ENCODE measurements around the gene OR10G2. TPM values are rescaled to one million over a fixed set of nuclear protein-coding genes. Genes with fewer than 3 reads are reported as not detected.

Gene OR10G2
- total and polyA plus RNA-seq, 4 donors: not detected

DNA sequence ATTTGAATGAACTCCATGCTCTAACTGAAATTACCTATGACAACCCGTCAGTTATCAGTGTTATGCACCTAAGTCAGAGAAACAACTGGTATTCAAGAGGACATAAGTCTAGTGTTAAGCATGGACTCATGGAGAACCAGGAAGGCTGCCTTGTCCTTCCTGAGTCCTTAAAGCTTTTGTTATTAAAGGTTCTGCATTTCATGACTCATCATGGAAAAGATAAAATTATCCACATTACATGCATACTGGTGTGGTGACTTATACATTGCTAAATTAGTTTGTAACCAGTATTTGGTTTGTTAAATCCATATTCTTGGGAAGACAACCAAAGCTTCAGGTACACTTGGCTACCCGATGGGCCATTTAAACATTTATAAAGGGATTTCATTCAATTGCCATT lies 45.3 kb upstream of the OR10G2 start:
- peaks cover 0 to 3% (median 0%) of the 10 kb centered on the region in 4 donors for H3K27me3 ChIP-seq (ENCODE audit: control insufficient read depth in 4 of 4, insufficient read depth in 4 of 4, low read length in 3 of 4)

DNA sequence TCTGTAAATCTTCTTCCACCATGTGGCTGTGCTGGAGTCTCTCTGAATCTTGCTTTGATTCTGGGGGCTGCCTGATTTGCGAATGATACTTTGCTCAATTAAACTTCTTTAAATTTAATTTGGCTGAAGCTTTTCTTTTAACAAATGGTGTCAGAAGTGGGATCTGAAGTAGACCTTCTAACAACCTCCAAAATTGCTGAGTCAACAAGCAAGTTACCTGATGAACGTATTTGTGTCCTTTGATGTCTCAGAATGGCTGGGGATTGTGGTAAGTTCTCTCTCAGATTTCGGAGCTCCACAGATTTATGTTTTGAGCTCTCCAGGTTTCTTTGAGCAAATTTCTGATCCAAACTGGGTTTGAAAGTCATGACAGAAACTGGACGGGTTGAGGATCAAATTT lies 40.8 kb upstream of the OR10G2 start:
- no peak overlapping the region for H3K4me3 ChIP-seq (ENCODE audit: low read depth in 1 of 3, low read length in 3 of 3)
- TF ChIP-seq RAD21 (IDR thresholded peaks at IDR 0.05) (no peak), GABPA (IDR thresholded peaks at IDR 0.05 in 1 of 2, conservative IDR thresholded peaks at IDR 0.05 in 1 of 2) (no peak), TAF1 (conservative IDR thresholded peaks at IDR 0.05) (no peak), SP1 (IDR thresholded peaks at IDR 0.05) (no peak), RXRA (IDR thresholded peaks at IDR 0.05) (no peak), FOXA2 (IDR thresholded peaks at IDR 0.05) (no peak), EGR1 (IDR thresholded peaks at IDR 0.05; ENCODE audit: low read depth in 2 of 2) (no peak), HNF4A (conservative IDR thresholded peaks at IDR 0.05) (no peak), YY1 (IDR thresholded peaks at IDR 0.05) (no peak)
- TF ChIP-seq, protein P1, sequence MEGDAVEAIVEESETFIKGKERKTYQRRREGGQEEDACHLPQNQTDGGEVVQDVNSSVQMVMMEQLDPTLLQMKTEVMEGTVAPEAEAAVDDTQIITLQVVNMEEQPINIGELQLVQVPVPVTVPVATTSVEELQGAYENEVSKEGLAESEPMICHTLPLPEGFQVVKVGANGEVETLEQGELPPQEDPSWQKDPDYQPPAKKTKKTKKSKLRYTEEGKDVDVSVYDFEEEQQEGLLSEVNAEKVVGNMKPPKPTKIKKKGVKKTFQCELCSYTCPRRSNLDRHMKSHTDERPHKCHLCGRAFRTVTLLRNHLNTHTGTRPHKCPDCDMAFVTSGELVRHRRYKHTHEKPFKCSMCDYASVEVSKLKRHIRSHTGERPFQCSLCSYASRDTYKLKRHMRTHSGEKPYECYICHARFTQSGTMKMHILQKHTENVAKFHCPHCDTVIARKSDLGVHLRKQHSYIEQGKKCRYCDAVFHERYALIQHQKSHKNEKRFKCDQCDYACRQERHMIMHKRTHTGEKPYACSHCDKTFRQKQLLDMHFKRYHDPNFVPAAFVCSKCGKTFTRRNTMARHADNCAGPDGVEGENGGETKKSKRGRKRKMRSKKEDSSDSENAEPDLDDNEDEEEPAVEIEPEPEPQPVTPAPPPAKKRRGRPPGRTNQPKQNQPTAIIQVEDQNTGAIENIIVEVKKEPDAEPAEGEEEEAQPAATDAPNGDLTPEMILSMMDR (IDR thresholded peaks at IDR 0.05; ENCODE audit: low read depth, low read length, missing input control): no peak
- TF ChIP-seq, protein P2, sequence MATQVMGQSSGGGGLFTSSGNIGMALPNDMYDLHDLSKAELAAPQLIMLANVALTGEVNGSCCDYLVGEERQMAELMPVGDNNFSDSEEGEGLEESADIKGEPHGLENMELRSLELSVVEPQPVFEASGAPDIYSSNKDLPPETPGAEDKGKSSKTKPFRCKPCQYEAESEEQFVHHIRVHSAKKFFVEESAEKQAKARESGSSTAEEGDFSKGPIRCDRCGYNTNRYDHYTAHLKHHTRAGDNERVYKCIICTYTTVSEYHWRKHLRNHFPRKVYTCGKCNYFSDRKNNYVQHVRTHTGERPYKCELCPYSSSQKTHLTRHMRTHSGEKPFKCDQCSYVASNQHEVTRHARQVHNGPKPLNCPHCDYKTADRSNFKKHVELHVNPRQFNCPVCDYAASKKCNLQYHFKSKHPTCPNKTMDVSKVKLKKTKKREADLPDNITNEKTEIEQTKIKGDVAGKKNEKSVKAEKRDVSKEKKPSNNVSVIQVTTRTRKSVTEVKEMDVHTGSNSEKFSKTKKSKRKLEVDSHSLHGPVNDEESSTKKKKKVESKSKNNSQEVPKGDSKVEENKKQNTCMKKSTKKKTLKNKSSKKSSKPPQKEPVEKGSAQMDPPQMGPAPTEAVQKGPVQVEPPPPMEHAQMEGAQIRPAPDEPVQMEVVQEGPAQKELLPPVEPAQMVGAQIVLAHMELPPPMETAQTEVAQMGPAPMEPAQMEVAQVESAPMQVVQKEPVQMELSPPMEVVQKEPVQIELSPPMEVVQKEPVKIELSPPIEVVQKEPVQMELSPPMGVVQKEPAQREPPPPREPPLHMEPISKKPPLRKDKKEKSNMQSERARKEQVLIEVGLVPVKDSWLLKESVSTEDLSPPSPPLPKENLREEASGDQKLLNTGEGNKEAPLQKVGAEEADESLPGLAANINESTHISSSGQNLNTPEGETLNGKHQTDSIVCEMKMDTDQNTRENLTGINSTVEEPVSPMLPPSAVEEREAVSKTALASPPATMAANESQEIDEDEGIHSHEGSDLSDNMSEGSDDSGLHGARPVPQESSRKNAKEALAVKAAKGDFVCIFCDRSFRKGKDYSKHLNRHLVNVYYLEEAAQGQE (IDR thresholded peaks at IDR 0.05): no peak
- TF ChIP-seq, protein P3, sequence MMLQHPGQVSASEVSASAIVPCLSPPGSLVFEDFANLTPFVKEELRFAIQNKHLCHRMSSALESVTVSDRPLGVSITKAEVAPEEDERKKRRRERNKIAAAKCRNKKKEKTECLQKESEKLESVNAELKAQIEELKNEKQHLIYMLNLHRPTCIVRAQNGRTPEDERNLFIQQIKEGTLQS (IDR thresholded peaks at IDR 0.05): no peak
- TF ChIP-seq, protein P4, sequence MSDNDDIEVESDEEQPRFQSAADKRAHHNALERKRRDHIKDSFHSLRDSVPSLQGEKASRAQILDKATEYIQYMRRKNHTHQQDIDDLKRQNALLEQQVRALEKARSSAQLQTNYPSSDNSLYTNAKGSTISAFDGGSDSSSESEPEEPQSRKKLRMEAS (IDR thresholded peaks at IDR 0.05): no peak
- no peaks in the 10 kb centered on the region for H3K4me1 ChIP-seq (ENCODE audit: control insufficient read depth in 4 of 4, insufficient read depth in 4 of 4, low read length in 3 of 4)
- H3K36me3 ChIP-seq (ENCODE audit: control insufficient read depth in 4 of 4, insufficient read depth in 3 of 4, low read depth in 1 of 4, low read length in 3 of 4): no peaks in the 10 kb centered on the region
- H3K27ac ChIP-seq (ENCODE audit: low read depth in 1 of 2, low read length in 2 of 2): no peak overlapping the region
- peaks cover 0 to 8% (median 1%) of the 10 kb centered on the region in 4 donors for H3K9me3 ChIP-seq (ENCODE audit: control insufficient read depth in 4 of 4, low read length in 3 of 4)
- peaks cover 0 to 3% (median 0%) of the 10 kb centered on the region in 4 donors for H3K27me3 ChIP-seq (ENCODE audit: control insufficient read depth in 4 of 4, insufficient read depth in 4 of 4, low read length in 3 of 4)
- DNase-seq (ENCODE audit: low spot score): no peak
- WGBS: 68% methylated on average over 4 of the region's 4 CpGs
- no peak overlapping the region for H3K9ac ChIP-seq (ENCODE audit: low read depth in 1 of 2, low read length in 2 of 2)

More for the DNA sequence above, 45.3 kb upstream of the OR10G2 start:
- Histone ChIP-seq H3K4me3 (ENCODE audit: low read depth in 1 of 3, low read length in 3 of 3) (no peak overlapping the region), H3K4me1 (ENCODE audit: control insufficient read depth in 4 of 4, insufficient read depth in 4 of 4, low read length in 3 of 4) (no peaks in the 10 kb centered on the region), H3K9me3 (ENCODE audit: control insufficient read depth in 4 of 4, low read length in 3 of 4) (peaks cover 0 to 8% (median 1%) of the 10 kb centered on the region in 4 donors), H3K27ac (ENCODE audit: low read depth in 1 of 2, low read length in 2 of 2) (no peak overlapping the region), H3K36me3 (ENCODE audit: control insufficient read depth in 4 of 4, insufficient read depth in 3 of 4, low read depth in 1 of 4, low read length in 3 of 4) (no peaks in the 10 kb centered on the region), H3K9ac (ENCODE audit: low read depth in 1 of 2, low read length in 2 of 2) (no peak overlapping the region)
- TF ChIP-seq, protein P4 (IDR thresholded peaks at IDR 0.05): no peak
- no peak for TF ChIP-seq FOXA1 (IDR thresholded peaks at IDR 0.05)
- no peak for DNase-seq (ENCODE audit: low spot score)
- WGBS: 76% methylated on average over 2 of the region's 2 CpGs

All from liver (tissue), 9 donors.